Measurements from ENCODE around the gene NLRP3.
"Not testable (repeated sequence)": the region's sequence is repeated elsewhere in the genome, so short reads cannot be mapped to it uniquely, and the experiment has no call there.

The NLRP3 gene

DNA sequence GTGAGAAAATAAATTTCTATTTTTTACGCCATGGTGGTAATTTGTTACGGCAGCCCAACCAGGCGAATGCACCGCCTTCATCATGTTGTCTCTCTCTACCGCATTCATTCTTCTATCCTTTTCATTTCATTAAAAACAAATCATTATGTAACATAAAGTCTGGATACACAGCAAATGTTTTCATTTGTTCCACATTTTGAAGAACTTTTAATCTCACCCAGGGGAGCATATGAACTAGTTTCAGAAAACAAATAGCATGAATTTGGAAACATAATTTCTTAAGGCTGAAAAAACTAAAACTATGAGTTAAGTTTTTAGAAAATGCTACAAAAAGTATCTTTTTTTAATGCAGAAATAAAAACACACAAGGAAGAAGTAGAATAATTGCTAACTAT is 53.2 kb downstream of the NLRP3 start:
- DNase-seq (ENCODE audit: low read depth) = no peak

DNA sequence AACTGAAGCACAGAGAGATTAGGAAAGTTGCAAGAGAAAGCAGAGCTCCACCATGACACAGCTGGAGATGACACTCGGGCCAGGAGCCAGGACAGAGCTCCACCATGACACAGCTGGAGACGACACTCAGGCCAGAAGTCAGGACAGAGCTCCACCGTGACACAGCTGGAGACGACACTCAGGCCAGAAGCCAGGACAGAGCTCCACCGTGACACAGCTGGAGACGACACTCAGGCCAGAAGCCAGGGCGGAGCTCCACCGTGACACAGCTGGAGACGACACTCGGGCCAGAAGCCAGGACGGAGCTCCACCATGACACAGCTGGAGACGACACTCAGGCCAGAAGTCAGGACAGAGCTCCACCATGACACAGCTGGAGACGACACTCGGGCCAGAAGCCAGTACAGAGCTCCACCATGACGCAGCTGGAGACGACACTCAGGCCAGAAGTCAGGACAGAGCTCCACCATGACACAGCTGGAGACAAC is 55.0 kb downstream of the NLRP3 start:
- not testable (repeated sequence) for DNase-seq (ENCODE audit: low read depth)

DNA sequence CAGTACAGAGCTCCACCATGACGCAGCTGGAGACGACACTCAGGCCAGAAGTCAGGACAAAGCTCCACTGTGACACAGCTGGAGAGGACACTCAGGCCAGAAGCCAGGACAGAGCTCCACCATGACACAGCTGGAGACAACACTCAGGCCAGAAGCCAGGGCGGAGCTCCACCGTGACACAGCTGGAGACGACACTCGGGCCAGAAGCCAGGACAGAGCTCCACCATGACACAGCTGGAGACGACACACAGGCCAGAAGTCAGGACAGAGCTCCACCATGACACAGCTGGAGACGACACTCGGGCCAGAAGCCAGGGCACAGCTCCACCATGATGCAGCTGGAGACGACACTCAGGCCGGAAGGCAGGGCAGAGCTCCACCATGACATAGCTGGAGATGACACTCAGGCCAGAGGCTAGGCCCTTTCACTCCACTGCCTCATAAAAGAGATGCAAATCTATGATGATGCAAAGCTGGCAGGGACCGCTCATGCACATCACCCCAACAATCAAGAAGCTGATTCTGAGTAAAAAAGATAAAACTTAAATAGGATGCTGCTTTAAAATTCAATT is 55.6 kb downstream of the NLRP3 start:
- no peak for DNase-seq (ENCODE audit: low read depth)

- no peak for DNase-seq (ENCODE audit: low read depth)
Observed at GRCh38 chr1:247472035-247472434, 56.1 kb downstream of the NLRP3 start.

GRCh38 chr1:247474367-247474766 is 58.4 kb downstream of the NLRP3 start:
- DNase-seq (ENCODE audit: low read depth) = no peak

- no peak for DNase-seq (ENCODE audit: low read depth)
Observed at GRCh38 chr1:247475793-247476192, 59.8 kb downstream of the NLRP3 start.

DNA sequence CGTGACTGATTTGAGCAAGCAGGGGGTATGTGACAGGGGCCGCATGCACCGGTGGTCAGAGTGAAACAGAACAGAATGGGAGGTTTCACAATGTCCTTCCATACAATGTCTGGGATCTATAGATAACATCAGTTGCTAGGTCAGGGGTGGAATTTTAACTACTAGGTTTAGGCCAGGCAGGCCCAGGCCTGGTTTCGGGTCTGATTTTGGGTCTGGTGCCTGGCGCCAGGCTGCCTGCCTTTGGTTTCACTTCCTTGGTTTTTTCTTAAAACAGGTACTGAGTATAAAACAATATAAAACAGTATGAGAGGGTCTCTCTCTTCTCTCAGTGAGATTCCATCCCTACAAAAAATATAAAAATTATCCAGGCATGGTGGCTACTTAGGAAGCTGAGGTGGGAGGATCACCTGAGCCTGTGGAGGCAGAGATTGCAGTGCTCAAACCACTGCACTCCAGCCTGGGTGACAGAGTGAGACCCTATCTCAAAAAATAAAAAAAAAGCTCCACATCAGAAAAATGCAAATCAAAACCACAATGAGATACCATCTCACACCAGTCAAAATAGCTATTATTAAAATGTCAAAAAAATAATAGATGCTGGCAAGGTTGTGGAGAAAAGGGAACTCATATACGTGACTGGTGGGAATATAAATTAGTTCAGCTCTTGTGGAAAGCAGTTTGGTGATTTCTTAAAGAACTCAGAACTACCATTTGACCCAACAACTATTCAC is 60.5 kb downstream of the NLRP3 start:
- not testable (repeated sequence) for DNase-seq (ENCODE audit: low read depth)

GRCh38 chr1:247482747-247483146 is 66.8 kb downstream of the NLRP3 start:
- no peak for DNase-seq (ENCODE audit: low read depth)

DNA sequence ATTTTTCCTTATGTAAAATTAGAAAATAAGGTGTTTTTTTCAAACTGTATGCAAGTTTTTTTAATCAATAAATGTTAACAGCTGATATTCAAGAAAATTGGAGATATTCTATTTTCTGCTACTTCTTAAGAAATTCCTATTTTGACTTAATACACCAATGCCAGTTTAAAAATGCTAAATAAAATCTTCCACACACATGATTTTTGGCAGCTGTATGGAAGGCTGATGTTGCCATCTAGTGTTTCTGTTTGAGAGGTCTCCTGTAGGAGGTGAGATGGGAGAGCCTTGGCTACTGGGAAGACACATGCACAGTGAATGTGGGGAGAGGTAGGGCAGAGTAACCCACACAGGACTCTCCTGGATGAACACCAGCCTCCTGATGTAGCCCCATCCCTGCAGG is 71.1 kb downstream of the NLRP3 start:
- peak; percentile 5 for DNase-seq (ENCODE audit: low read depth)

GRCh38 chr1:247491328-247491727 is 75.4 kb downstream of the NLRP3 start:
- no peak for DNase-seq (ENCODE audit: low read depth)

- no peak for DNase-seq (ENCODE audit: low read depth)
Observed at GRCh38 chr1:247493106-247493505, 77.1 kb downstream of the NLRP3 start.

DNA sequence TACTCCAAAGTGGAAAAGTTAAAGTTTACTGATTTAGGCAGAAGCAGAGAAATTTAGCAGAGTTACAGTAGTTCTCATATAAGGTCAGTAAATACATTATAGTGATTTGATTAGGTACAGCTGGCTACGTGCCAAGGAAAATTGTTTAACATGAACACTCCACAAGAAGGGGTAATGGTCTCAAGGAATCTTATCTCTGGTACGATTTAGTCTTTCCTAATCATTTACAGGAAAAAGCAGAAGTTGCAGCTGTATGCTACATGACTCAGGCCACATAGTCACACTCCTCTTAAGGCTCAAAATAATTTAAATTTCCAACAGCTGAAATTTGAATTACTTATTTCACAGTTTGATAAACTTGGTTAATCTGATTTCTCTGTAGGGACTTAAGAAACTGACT is 78.8 kb downstream of the NLRP3 start:
- no peak for DNase-seq (ENCODE audit: low read depth)

- DNase-seq (ENCODE audit: low read depth) = no peak
Observed at GRCh38 chr1:247496581-247497285, 80.8 kb downstream of the NLRP3 start.
